ENCODE results near the gene ZNF414. TPM values are rescaled to one million over a fixed set of nuclear protein-coding genes. Genes with fewer than 3 reads are reported as not detected.

Gene ZNF414
- total and polyA plus RNA-seq, 2 donors (not counting 1 experiment from before 2014, with no cell fraction given) = 43.8 to 52.0 TPM

- Histone ChIP-seq H2AFZ (ENCODE audit: insufficient read depth, low read depth, low read length, poor library complexity, severe bottlenecking) (no peak overlapping the region), H3K4me3 (ENCODE audit: control extremely low read depth in 1 of 5, extremely low read depth in 1 of 5, insufficient read depth in 1 of 5, low read depth in 2 of 5, low read length in 4 of 5) (no peak overlapping the region), H3K27me3 (replicated peaks in 1 of 4; ENCODE audit: control extremely low read depth in 1 of 4, control insufficient read depth in 3 of 4, insufficient read depth in 4 of 4, low read length in 3 of 4) (no peaks in the 10 kb centered on the region), H3K9ac (ENCODE audit: low read length) (no peak overlapping the region), H3K79me2 (ENCODE audit: control insufficient read depth, insufficient read depth, low read length) (peaks cover 4% of the 10 kb centered on the region), H3K27ac (ENCODE audit: low read length in 2 of 2) (no peak overlapping the region), H3K4me1 (ENCODE audit: control insufficient read depth in 2 of 2, insufficient read depth in 2 of 2, low read length in 2 of 2) (peaks cover 9 to 29% of the 10 kb centered on the region in 2 donors), H3K36me3 (replicated peaks in 1 of 2; ENCODE audit: control extremely low read depth in 1 of 2, control insufficient read depth in 1 of 2, extremely low read depth in 1 of 2, insufficient read depth in 2 of 2, low read length in 1 of 2) (peaks cover 0 to 4% of the 10 kb centered on the region in 2 experiments), H3K9me3 (ENCODE audit: control extremely low read depth in 1 of 3, control insufficient read depth in 2 of 3, insufficient read depth in 1 of 3, low read length in 2 of 3) (peaks cover 0 to 9% (median 0%) of the 10 kb centered on the region in 3 donors), H3K4me2 (replicated peaks; ENCODE audit: low read depth, low read length, poor library complexity, severe bottlenecking) (no peak overlapping the region), H4K20me1 (ENCODE audit: control insufficient read depth, insufficient read depth, low read length, poor library complexity, severe bottlenecking) (no peaks in the 10 kb centered on the region)
- Mint-ChIP-seq H3K27me3 (no peaks in the 10 kb centered on the region), H3K9me3 (ENCODE audit: insufficient read depth) (no peaks in the 10 kb centered on the region), H3K4me1 (peaks cover 18% of the 10 kb centered on the region), H3K27ac (no peak overlapping the region), H3K4me3 (no peak overlapping the region)
- TF ChIP-seq EZH2 (IDR thresholded peaks at IDR 0.05; ENCODE audit: borderline replicate concordance, insufficient read depth, low read depth, low read length, poor library complexity, severe bottlenecking) = no peak
- no peak for TF ChIP-seq CTCF (IDR thresholded peaks at IDR 0.05)
- CTCF ChIA-PET = no interaction called here
- ATAC-seq (ENCODE audit: low read depth) (no peak), DNase-seq (no peak)
- POLR2A ChIA-PET = no interaction called here
- WGBS (ENCODE audit: insufficient coverage) = 98% methylated on average over 49 of the region's 52 CpGs
- intact Hi-C loops (cut with micrococcal nuclease) = loop anchor here (5.0 kb wide), 1 partner anchor 503 kb away; the partner anchor contains the start of gene ELAVL1
These were observed 3.3 kb downstream of the ZNF414 start for GRCh38 chr19:8510589-8511115.

GRCh38 chr19:8506402-8506957 lies 7.5 kb downstream of the ZNF414 start:
- Histone ChIP-seq H3K36me3 (replicated peaks in 1 of 2; ENCODE audit: control extremely low read depth in 1 of 2, control insufficient read depth in 1 of 2, extremely low read depth in 1 of 2, insufficient read depth in 2 of 2, low read length in 1 of 2) (no peaks in the 10 kb centered on the region), H3K27ac (ENCODE audit: low read length in 2 of 2) (no peak overlapping the region), H3K9me3 (ENCODE audit: control extremely low read depth in 1 of 3, control insufficient read depth in 2 of 3, insufficient read depth in 1 of 3, low read length in 2 of 3) (peaks cover 0 to 3% (median 0%) of the 10 kb centered on the region in 3 donors), H3K79me2 (ENCODE audit: control insufficient read depth, insufficient read depth, low read length) (no peaks in the 10 kb centered on the region), H4K20me1 (ENCODE audit: control insufficient read depth, insufficient read depth, low read length, poor library complexity, severe bottlenecking) (no peaks in the 10 kb centered on the region), H3K4me1 (ENCODE audit: control insufficient read depth in 2 of 2, insufficient read depth in 2 of 2, low read length in 2 of 2) (peaks cover 0 to 24% of the 10 kb centered on the region in 2 donors), H3K4me3 (ENCODE audit: control extremely low read depth in 1 of 5, extremely low read depth in 1 of 5, insufficient read depth in 1 of 5, low read depth in 2 of 5, low read length in 4 of 5) (peak overlapping the region in 4 of 5 experiments; percentile 64 to 72 (median 68)), H3K27me3 (replicated peaks in 1 of 4; ENCODE audit: control extremely low read depth in 1 of 4, control insufficient read depth in 3 of 4, insufficient read depth in 4 of 4, low read length in 3 of 4) (peaks cover 0 to 10% (median 2%) of the 10 kb centered on the region in 4 experiments), H3K4me2 (replicated peaks; ENCODE audit: low read depth, low read length, poor library complexity, severe bottlenecking) (peak overlapping the region; percentile 98), H3K9ac (ENCODE audit: low read length) (peak overlapping the region; percentile 71), H2AFZ (ENCODE audit: insufficient read depth, low read depth, low read length, poor library complexity, severe bottlenecking) (peak overlapping the region; percentile 88)
- intact Hi-C loops (cut with micrococcal nuclease) = loop anchor here (1.0 kb wide), 1 partner anchor 152 kb away; no protein-coding TSS in a partner anchor
- TF ChIP-seq EZH2 (IDR thresholded peaks at IDR 0.05; ENCODE audit: borderline replicate concordance, insufficient read depth, low read depth, low read length, poor library complexity, severe bottlenecking) = no peak
- peak; percentile 39 for TF ChIP-seq CTCF (IDR thresholded peaks at IDR 0.05)
- no peak for ATAC-seq (ENCODE audit: low read depth)
- no peaks in the 10 kb centered on the region for H3K27me3 Mint-ChIP-seq
- H3K4me1 Mint-ChIP-seq = peaks cover 9% of the 10 kb centered on the region
- H3K4me3 Mint-ChIP-seq = peak overlapping the region; percentile 93
- DNase-seq = no peak
- peak overlapping the region; percentile 61 for H3K27ac Mint-ChIP-seq
- WGBS (ENCODE audit: insufficient coverage) = 47% methylated on average over 18 of the region's 18 CpGs
- ChIA-PET POLR2A (interaction anchor here (0.5 to 1.3 kb wide), 2 partner anchors 91 to 93 kb away, joined by 3 to 5 read pairs; partner anchors contain the start of gene MARCHF2), CTCF (interaction anchor here (0.8 to 3.8 kb wide), 12 partner anchors 10 to 152 kb away, joined by 3 to 38 read pairs (median 6); partner anchors contain the start of genes HNRNPM, MARCHF2 and MYO1F)
- H3K9me3 Mint-ChIP-seq (ENCODE audit: insufficient read depth) = no peaks in the 10 kb centered on the region

Measured in B cell (primary cell).